Astrocyte (in vitro differentiated cells and primary cell): ENCODE data around the gene CHN2. TPM values are rescaled to one million over a fixed set of nuclear protein-coding genes. Genes with fewer than 3 reads are reported as not detected.

Source experiments
- DNase-seq: peaks from one replicate; pipeline ENCODE4 v3.0.0-alpha.2; 2010; ENCODE audit warnings: low read depth
- FAIRE-seq: peaks from 2 replicates; lab custom pipeline; 2011; peaks lifted over from hg19 to GRCh38; lab: Jason Lieb, UNC
- H2AFZ ChIP-seq: 2 replicates; pipeline ENCODE4 v1.6.0; 2012; ENCODE audit warnings: low read depth, low read length, inconsistent platforms
- H3K27ac ChIP-seq: 2 replicates; pipeline ENCODE4 v1.5.1; 2011; ENCODE audit warnings: low read depth, low read length, inconsistent platforms
- H3K27me3 ChIP-seq: 2 replicates; pipeline ENCODE4 v1.6.0; 2011; ENCODE audit warnings: low read length, inconsistent platforms; ENCODE audit not compliant: insufficient read depth
- H3K36me3 ChIP-seq: 2 replicates; pipeline ENCODE4 v1.5.1; 2011; ENCODE audit warnings: low read length, inconsistent platforms; ENCODE audit not compliant: insufficient read depth
- H3K4me1 ChIP-seq: 2 replicates; pipeline ENCODE4 v1.5.1; 2011; ENCODE audit warnings: low read length, inconsistent platforms; ENCODE audit not compliant: insufficient read depth
- H3K4me2 ChIP-seq: 2 replicates; pipeline ENCODE4 v1.6.0; 2012; ENCODE audit warnings: low read length, inconsistent platforms
- H3K4me3 ChIP-seq: 2 replicates; pipeline ENCODE4 v1.5.1; 2011; ENCODE audit warnings: low read depth, mild to moderate bottlenecking, low read length, inconsistent platforms; ENCODE audit not compliant: insufficient read depth
- H3K79me2 ChIP-seq: 2 replicates; pipeline ENCODE4 v1.6.0; 2012; ENCODE audit warnings: mild to moderate bottlenecking, low read length, inconsistent platforms; ENCODE audit not compliant: insufficient read depth
- H3K9ac ChIP-seq: 2 replicates; pipeline ENCODE4 v1.6.0; 2012; ENCODE audit warnings: mild to moderate bottlenecking, low read length, inconsistent platforms
- H3K9me3 ChIP-seq: 2 replicates; pipeline ENCODE4 v1.5.1; 2012; ENCODE audit warnings: low read depth, mild to moderate bottlenecking, low read length, inconsistent platforms; ENCODE audit not compliant: insufficient read depth
- H4K20me1 ChIP-seq: 2 replicates; pipeline ENCODE4 v1.6.0; 2012; ENCODE audit warnings: low read length, inconsistent platforms; ENCODE audit not compliant: insufficient read depth
- H3K27ac Mint-ChIP-seq: one replicate; pipeline ENCODE4 v1.8.0; 2021; ENCODE audit warnings: mild to moderate bottlenecking, mixed read lengths; ENCODE audit not compliant: unreplicated experiment
- H3K27me3 Mint-ChIP-seq: one replicate; pipeline ENCODE4 v1.8.0; 2021; ENCODE audit warnings: low read depth, mixed read lengths; ENCODE audit not compliant: unreplicated experiment
- H3K36me3 Mint-ChIP-seq: one replicate; pipeline ENCODE4 v1.8.0; 2021; ENCODE audit warnings: low read depth, mixed read lengths; ENCODE audit not compliant: unreplicated experiment
- H3K4me1 Mint-ChIP-seq: one replicate; pipeline ENCODE4 v1.8.0; 2021; ENCODE audit warnings: low read depth, mixed read lengths; ENCODE audit not compliant: unreplicated experiment
- H3K4me3 Mint-ChIP-seq: one replicate; pipeline ENCODE4 v1.8.0; 2021; ENCODE audit warnings: mild to moderate bottlenecking, moderate library complexity, mixed read lengths; ENCODE audit not compliant: unreplicated experiment
- H3K9me3 Mint-ChIP-seq: one replicate; pipeline ENCODE4 v1.8.0; 2021; ENCODE audit warnings: mild to moderate bottlenecking, mixed read lengths; ENCODE audit not compliant: unreplicated experiment
- CTCF ChIP-seq: IDR thresholded peaks from 2 replicates; pipeline ENCODE4 v1.5.1; 2011; ENCODE audit warnings: low read depth, mild to moderate bottlenecking, inconsistent platforms, low read length, moderate library complexity; ENCODE audit not compliant: insufficient read depth
- EZH2 ChIP-seq: IDR thresholded peaks from 2 replicates; pipeline ENCODE4 v1.6.1; 2012; ENCODE audit warnings: mild to moderate bottlenecking, low read length, inconsistent platforms; ENCODE audit not compliant: insufficient read depth
- total RNA-seq: library from RNA; stranded (reverse); gene quantifications from 2 replicates; pipeline ENCODE4 v1.2.1, GENCODE V29; 2021

CHN2 gene
- total RNA-seq, 1 donor from 2014 or later = 2.5 TPM

GRCh38 chr7:29304756-29305155 is 110.2 kb downstream of the CHN2 start:
- H3K27me3 ChIP-seq = peaks cover 3% of the 10 kb centered on the region
- no peak overlapping the region for H3K9ac ChIP-seq
- no peak overlapping the region for H3K4me3 ChIP-seq
- Mint-ChIP-seq H3K36me3 (no peaks in the 10 kb centered on the region), H3K9me3 (peaks cover 2% of the 10 kb centered on the region), H3K27me3 (peaks cover 7% of the 10 kb centered on the region), H3K27ac (no peak overlapping the region), H3K4me3 (no peak overlapping the region), H3K4me1 (peaks cover 19% of the 10 kb centered on the region)
- H3K4me2 ChIP-seq = no peak overlapping the region
- H4K20me1 ChIP-seq = no peaks in the 10 kb centered on the region
- DNase-seq (no peak), FAIRE-seq (no peak)
- TF ChIP-seq CTCF = no peak
- no peaks in the 10 kb centered on the region for H3K36me3 ChIP-seq
- H2AFZ ChIP-seq = no peak overlapping the region
- H3K27ac ChIP-seq = no peak overlapping the region
- H3K79me2 ChIP-seq = no peaks in the 10 kb centered on the region
- H3K9me3 ChIP-seq = no peaks in the 10 kb centered on the region
- no peaks in the 10 kb centered on the region for H3K4me1 ChIP-seq

GRCh38 chr7:29306319-29306991 is 111.9 kb downstream of the CHN2 start:
- no peak overlapping the region for H3K27ac Mint-ChIP-seq

More at GRCh38 chr7:29306319-29306991, 111.9 kb downstream of the CHN2 start:
- Histone ChIP-seq H3K27ac (no peak overlapping the region), H3K79me2 (no peaks in the 10 kb centered on the region), H3K4me3 (no peak overlapping the region), H3K9me3 (no peaks in the 10 kb centered on the region), H3K27me3 (peaks cover 5% of the 10 kb centered on the region), H4K20me1 (no peaks in the 10 kb centered on the region), H2AFZ (no peak overlapping the region), H3K9ac (no peak overlapping the region), H3K4me1 (no peaks in the 10 kb centered on the region), H3K4me2 (no peak overlapping the region), H3K36me3 (no peaks in the 10 kb centered on the region)
- DNase-seq (no peak), FAIRE-seq (no peak)
- TF ChIP-seq CTCF (no peak), EZH2 (no peak)
- Mint-ChIP-seq H3K4me1 (peaks cover 12% of the 10 kb centered on the region), H3K27me3 (peaks cover 7% of the 10 kb centered on the region), H3K36me3 (no peaks in the 10 kb centered on the region), H3K9me3 (peaks cover 4% of the 10 kb centered on the region), H3K4me3 (no peak overlapping the region)
